Heart left ventricle (tissue), 16 donors: Measurements from ENCODE around the gene CDK18. TPM values are rescaled to one million over a fixed set of nuclear protein-coding genes. Genes with fewer than 3 reads are reported as not detected.
A peak's percentile ranks its signal among the peaks of the same experiment; 100 is the strongest.
"Not testable (repeated sequence)": the region's sequence is repeated elsewhere in the genome, so short reads cannot be mapped to it uniquely, and the experiment has no call there.

ENCODE experiments used
- ATAC-seq, 4 donors: fragments of 200-7000 bp; cut with Tn5 transposase; one replicate each; pipeline ENCODE4 v1.9.1; 2020 to 2022; ENCODE audit warnings: moderate library complexity in 4 of 4, mild to moderate bottlenecking in 3 of 4, moderate number of reproducible peaks in 1 of 4
- DNase-seq, 5 donors: peaks; one replicate each; pipeline ENCODE4 v3.0.0-alpha.2; 2020
- H3K27ac ChIP-seq, 12 donors: fragments of 200-600 bp; sonication (generic) in 4 of 12; one replicate each; pipeline versions ENCODE4 v1.5.0 to v1.8.0; 2016 to 2022; ENCODE audit warnings: mild to moderate bottlenecking in 2 of 12
- H3K27me3 ChIP-seq, 9 donors: fragments of 200-600 bp; sonication (generic) in 2 of 9; one replicate each; pipeline versions ENCODE4 v1.5.1 to v1.8.0; 2016 to 2022; ENCODE audit warnings: mild to moderate bottlenecking in 3 of 9
- H3K36me3 ChIP-seq, 9 donors: fragments of 200-600 bp; sonication (generic) in 2 of 9; one replicate each; pipeline versions ENCODE4 v1.5.0 to v1.8.0; 2018 to 2022; ENCODE audit warnings: mild to moderate bottlenecking in 2 of 9
- H3K4me1 ChIP-seq, 12 donors: fragments of 200-600 bp; sonication (generic) in 4 of 12; one replicate each; pipeline versions ENCODE4 v1.5.0 to v1.8.0; 2016 to 2022; ENCODE audit warnings: mild to moderate bottlenecking in 3 of 12
- H3K4me3 ChIP-seq, 12 donors: fragments of 200-600 bp; sonication (generic) in 4 of 12; one replicate each; pipeline versions ENCODE4 v1.5.0 to v1.8.0; 2017 to 2022; ENCODE audit warnings: mild to moderate bottlenecking in 9 of 12, moderate library complexity in 4 of 12
- H3K9me3 ChIP-seq, 12 donors: fragments of 200-600 bp; sonication (generic) in 4 of 12; one replicate each; pipeline versions ENCODE4 v1.5.0 to v1.8.0; 2016 to 2022; ENCODE audit warnings: mild to moderate bottlenecking in 1 of 12
- POLR2A ChIP-seq, 2 donors: fragments of 450-650 bp; IDR thresholded peaks; one replicate each; pipeline ENCODE4 v1.6.1; 2017; ENCODE audit warnings: antibody characterized with exemption in 2 of 2, mild to moderate bottlenecking in 2 of 2, moderate library complexity in 2 of 2
- WGBS, 4 donors: extraction: QIAGEN DNeasy Blood & Tissue Kit in 2 of 4; methylation state at CpG; one replicate each; pipeline versions ENCODE4 v1.1.5 to v1.1.7; 2013 to 2018; 5-methylcytosine and 5-hydroxymethylcytosine counted together
- intact Hi-C, 10 donors: fragments of 100-400 bp; cut with DNase I; formaldehyde crosslinking; loops; one replicate each; pipeline versions ENCODE4 v1.11.1 to v1.14.2; 2022
- polyA plus RNA-seq, 2 donors: library from polyadenylated mRNA; stranded (reverse); fragments of 200-250 nt; gene quantifications; one replicate each; pipeline ENCODE4 v1.2.3, GENCODE V29; 2013
- total RNA-seq, 9 donors: library from RNA; depleted of rRNA in 2 of 9; stranded (reverse); fragments of >200 nt in 2 of 9; fragmentation: NEBNext Ultra II Directional in 3 of 9; extraction: Animal tissue kit (Norgen Biotek cat#: 25700) in 3 of 9; gene quantifications; one replicate each; pipeline versions ENCODE4 v1.1.0 to v1.2.4, GENCODE V29; 2016 to 2023
- TF ChIP-seq, protein P1 (sequence below), 12 donors: fragments of 200-600 bp; sonication (generic) in 4 of 12; IDR thresholded peaks; one replicate each; pipeline versions ENCODE4 v1.5.0 to v1.8.0; 2018 to 2022; ENCODE audit warnings: antibody characterized with exemption in 12 of 12, mild to moderate bottlenecking in 5 of 12
- donor health status: ischemic (EF 13 %, LVEDD 7.1; RV severe dilation, severe dysfunction).
- donor health status: healthy with polysubstance abuse.
- donor health status: DM: no; HTN: yes; CAD: no.
- donor health status: DM: no; HTN: no; CAD: no.
- donor health status: ischemic (EF 25% LVEDD 6.9; RV normal size, moderate dysfunction).
- donor health status: ischemic (EF 25% LVEDD 5.7; RV mildly dilated, moderate dysfunction).
- donor health status: healthy.
- donor health status: DM: yes; HTN: yes; CAD: no.
- donor health status: ischemic (EF 35%, LVEDD 5.7; RV mildly dilated, moderate dysfunction).
- donor health status: nonischemic (EF 11% LVEDD 7.7; RV severe dilation, severe dysfunction).
- donor health status: DM: yes; HTN: yes; CAD: no.
- donor health status: PGD.
- donor health status: ischemic (EF 29% LVEDD 5.4; RV normal size, mild dysfunction).
- donor health status: nonischemic (EF 23%, LVEDD 6.1; RV moderate dilation, normal function).

The CDK18 gene
- total and polyA plus RNA-seq, 11 donors, result 62.5 to 198 (median 141) TPM

DNA sequence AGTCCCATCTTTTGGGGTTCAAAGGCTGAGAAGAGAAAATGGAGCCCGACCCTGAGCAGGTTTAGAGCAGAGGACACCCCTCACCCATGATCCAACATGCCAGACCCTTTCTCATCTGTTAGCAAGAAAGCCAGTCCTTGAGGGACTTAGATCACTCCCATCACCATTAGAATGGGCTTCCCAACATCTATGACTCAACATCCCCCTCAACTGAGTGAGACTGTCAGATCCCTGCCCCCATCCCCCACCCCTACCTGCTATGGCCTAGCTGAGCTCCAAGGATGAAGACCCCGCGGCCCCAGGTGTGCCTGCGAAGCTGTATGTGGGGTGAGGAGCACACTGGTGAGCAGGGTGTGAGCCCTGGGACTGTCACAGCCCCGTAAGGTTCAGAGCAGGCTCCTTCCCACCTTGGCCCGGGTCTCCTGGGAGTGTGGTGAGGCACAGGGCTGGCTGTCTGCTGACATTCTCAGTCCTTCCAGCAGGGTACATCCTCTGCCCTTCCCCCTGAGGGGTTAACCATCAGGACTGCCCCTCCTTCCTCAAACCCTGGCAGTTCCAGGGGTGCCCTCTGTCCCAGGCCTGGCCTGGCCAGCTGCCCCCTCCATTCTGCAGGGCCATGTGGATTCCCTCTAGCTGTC is 27.2 kb upstream of the CDK18 start:
- Histone ChIP-seq H3K4me3 (no peak overlapping the region), H3K9me3 (peaks cover 0 to 12% (median 0%) of the 10 kb centered on the region in 12 donors), H3K27ac (no peak overlapping the region), H3K27me3 (peaks cover 0 to 51% (median 15%) of the 10 kb centered on the region in 9 donors), H3K36me3 (no peaks in the 10 kb centered on the region), H3K4me1 (peaks cover 0 to 10% (median 0%) of the 10 kb centered on the region in 12 donors)
- TF ChIP-seq POLR2A (IDR thresholded peaks at IDR 0.05), result no peak
- TF ChIP-seq, protein P1, sequence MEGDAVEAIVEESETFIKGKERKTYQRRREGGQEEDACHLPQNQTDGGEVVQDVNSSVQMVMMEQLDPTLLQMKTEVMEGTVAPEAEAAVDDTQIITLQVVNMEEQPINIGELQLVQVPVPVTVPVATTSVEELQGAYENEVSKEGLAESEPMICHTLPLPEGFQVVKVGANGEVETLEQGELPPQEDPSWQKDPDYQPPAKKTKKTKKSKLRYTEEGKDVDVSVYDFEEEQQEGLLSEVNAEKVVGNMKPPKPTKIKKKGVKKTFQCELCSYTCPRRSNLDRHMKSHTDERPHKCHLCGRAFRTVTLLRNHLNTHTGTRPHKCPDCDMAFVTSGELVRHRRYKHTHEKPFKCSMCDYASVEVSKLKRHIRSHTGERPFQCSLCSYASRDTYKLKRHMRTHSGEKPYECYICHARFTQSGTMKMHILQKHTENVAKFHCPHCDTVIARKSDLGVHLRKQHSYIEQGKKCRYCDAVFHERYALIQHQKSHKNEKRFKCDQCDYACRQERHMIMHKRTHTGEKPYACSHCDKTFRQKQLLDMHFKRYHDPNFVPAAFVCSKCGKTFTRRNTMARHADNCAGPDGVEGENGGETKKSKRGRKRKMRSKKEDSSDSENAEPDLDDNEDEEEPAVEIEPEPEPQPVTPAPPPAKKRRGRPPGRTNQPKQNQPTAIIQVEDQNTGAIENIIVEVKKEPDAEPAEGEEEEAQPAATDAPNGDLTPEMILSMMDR (IDR thresholded peaks at IDR 0.05), result no peak
- ATAC-seq (peak in 2 of 4 donors; percentile 21), DNase-seq (no peak)
- WGBS, 4 donors, result 65 to 75% (median 70%) methylated on average over 4 to 6 of the region's 6 CpGs
- intact Hi-C loops, result no loop called here

GRCh38 chr1:205477759-205478247 is 26.7 kb upstream of the CDK18 start:
- intact Hi-C loops, result loop anchor here in 1 of 10 donors (2.0 kb wide), 1 partner anchor 19 kb away; no protein-coding TSS in a partner anchor
- Histone ChIP-seq H3K9me3 (peaks cover 0 to 12% (median 0%) of the 10 kb centered on the region in 12 donors), H3K36me3 (no peaks in the 10 kb centered on the region), H3K27me3 (peaks cover 0 to 54% (median 16%) of the 10 kb centered on the region in 9 donors), H3K4me3 (no peak overlapping the region), H3K27ac (no peak overlapping the region), H3K4me1 (peaks cover 0 to 10% (median 0%) of the 10 kb centered on the region in 12 donors)
- TF ChIP-seq POLR2A (IDR thresholded peaks at IDR 0.05), result no peak
- TF ChIP-seq, protein P1 (IDR thresholded peaks at IDR 0.05), result no peak
- peak in 3 of 4 donors; percentile 62 to 77 (median 75) for ATAC-seq
- peak in 4 of 5 donors; percentile 42 to 72 (median 56) for DNase-seq
- 41 to 54% (median 51%) methylated on average over 6 to 12 of the region's 12 CpGs for WGBS, 4 donors

DNA sequence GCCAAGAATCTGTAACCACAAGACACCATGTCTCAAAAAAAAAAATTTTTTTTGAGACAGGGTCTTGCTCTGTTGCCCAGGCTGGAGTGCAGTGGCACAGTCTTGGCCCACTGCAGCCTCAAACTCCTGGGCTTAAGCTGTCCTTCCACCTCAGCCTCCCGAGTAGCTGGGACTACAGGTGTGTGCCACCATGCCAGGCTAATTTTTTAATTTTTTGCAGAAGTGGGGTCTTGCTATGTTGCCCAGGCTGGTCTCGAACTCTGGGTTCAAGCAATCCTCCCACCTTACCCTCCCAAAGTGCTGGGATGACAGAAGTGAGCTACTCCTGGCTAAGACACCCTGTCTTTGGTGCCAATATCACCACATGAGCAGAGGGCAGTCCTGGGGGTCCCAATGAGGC is 25.5 kb upstream of the CDK18 start:
- not testable (repeated sequence) for DNase-seq, ATAC-seq, H3K4me1 ChIP-seq, H3K27ac ChIP-seq, H3K4me3 ChIP-seq, H3K36me3 ChIP-seq
- WGBS, 4 donors, result 91 to 100% (median 93%) methylated on average over 2 of the region's 2 CpGs
- intact Hi-C loops, result loop anchor here in 1 of 10 donors (2.0 kb wide), 1 partner anchor 20 kb away; no protein-coding TSS in a partner anchor
- peaks cover 0 to 50% (median 16%) of the 10 kb centered on the region in 9 donors for H3K27me3 ChIP-seq
- peaks cover 0 to 12% (median 0%) of the 10 kb centered on the region in 12 donors for H3K9me3 ChIP-seq

DNA sequence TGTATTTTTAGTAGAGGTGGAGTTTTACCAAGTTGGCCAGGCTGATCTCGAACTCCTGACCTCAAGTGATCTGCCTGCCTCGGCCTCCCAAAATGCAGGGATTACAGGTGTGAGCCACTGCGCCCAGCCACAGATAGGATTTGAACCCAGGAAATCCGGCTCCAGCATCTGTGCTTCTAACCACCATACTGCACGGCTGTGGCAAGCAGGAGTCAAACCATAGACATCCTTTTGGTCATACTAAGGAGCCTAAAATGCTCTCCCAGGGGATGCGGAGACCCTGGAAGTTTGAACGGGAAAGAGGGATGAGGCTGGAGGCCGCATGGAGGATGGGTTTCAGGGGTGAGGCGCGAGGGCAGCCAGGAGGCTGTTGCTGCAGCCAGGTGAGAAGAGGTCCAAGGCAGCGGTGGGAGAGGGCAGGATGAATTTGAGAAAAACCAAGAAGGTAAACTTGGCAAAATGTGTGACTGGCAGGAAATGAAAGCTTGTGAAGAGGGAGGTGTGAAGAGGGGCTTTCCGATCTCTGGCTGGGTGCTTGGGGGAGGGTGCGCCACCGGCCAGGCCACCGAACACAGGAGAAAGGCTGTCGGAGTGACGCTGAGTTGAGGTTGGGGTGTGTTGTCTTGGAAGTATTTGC is 24.0 kb upstream of the CDK18 start:
- H3K27ac ChIP-seq, result no peak overlapping the region
- H3K4me1 ChIP-seq, result peaks cover 0 to 12% (median 0%) of the 10 kb centered on the region in 12 donors
- H3K27me3 ChIP-seq, result peaks cover 0 to 44% (median 16%) of the 10 kb centered on the region in 9 donors
- no peak for DNase-seq
- ATAC-seq, result no peak
- TF ChIP-seq POLR2A (IDR thresholded peaks at IDR 0.05), result no peak
- TF ChIP-seq, protein P1 (IDR thresholded peaks at IDR 0.05), result no peak
- H3K4me3 ChIP-seq, result no peak overlapping the region
- 63 to 69% (median 68%) methylated on average over 17 of the region's 17 CpGs for WGBS, 4 donors
- intact Hi-C loops, result loop anchor here in 6 of 10 donors (5.0 to 10.0 kb wide), 6 partner anchors 43 to 206 kb away; partner anchors contain the start of gene KLHDC8A (in 2 of the 6)
- no peaks in the 10 kb centered on the region for H3K36me3 ChIP-seq
- peaks cover 0 to 9% (median 0%) of the 10 kb centered on the region in 12 donors for H3K9me3 ChIP-seq
